MG63 (cell line): ENCODE data around the gene TPSD1. TPM values are rescaled to one million over a fixed set of nuclear protein-coding genes. Genes with fewer than 3 reads are reported as not detected.
A peak's percentile ranks its signal among the peaks of the same experiment; 100 is the strongest.
"Not testable (repeated sequence)": the region's sequence is repeated elsewhere in the genome, so short reads cannot be mapped to it uniquely, and the experiment has no call there.

Experiments used
- DNase-seq: peaks from one replicate; pipeline ENCODE4 v3.0.0-alpha.2; 2020
- H3K27me3 ChIP-seq: fragments of 250-450 bp; sonication (Bioruptor Pico); 2 replicates; pipeline ENCODE4 v1.5.1; 2020; ENCODE audit warnings: mild to moderate bottlenecking, moderate library complexity
- H3K36me3 ChIP-seq: fragments of 250-450 bp; sonication (Bioruptor Pico); 2 replicates; pipeline ENCODE4 v1.5.1; 2020; ENCODE audit warnings: mild to moderate bottlenecking, moderate library complexity
- H3K4me3 ChIP-seq: fragments of 250-450 bp; sonication (Bioruptor Pico); 2 replicates; pipeline ENCODE4 v1.5.1; 2020; ENCODE audit warnings: mild to moderate bottlenecking, moderate library complexity
- H3K9me3 ChIP-seq: fragments of 250-450 bp; sonication (Bioruptor Pico); 2 replicates; pipeline ENCODE4 v1.5.1; 2020; ENCODE audit warnings: mild to moderate bottlenecking, moderate library complexity
- total RNA-seq: library from RNA; depleted of rRNA; stranded (reverse); fragments of >200 nt; shearing (Covaris generic); gene quantifications from 2 replicates; pipeline ENCODE4 v1.2.3, GENCODE V29; 2014; ENCODE audit warnings: low replicate concordance; rRNA removed

TPSD1 gene
- total RNA-seq, 1 experiment from 2014 or later: not detected

DNA sequence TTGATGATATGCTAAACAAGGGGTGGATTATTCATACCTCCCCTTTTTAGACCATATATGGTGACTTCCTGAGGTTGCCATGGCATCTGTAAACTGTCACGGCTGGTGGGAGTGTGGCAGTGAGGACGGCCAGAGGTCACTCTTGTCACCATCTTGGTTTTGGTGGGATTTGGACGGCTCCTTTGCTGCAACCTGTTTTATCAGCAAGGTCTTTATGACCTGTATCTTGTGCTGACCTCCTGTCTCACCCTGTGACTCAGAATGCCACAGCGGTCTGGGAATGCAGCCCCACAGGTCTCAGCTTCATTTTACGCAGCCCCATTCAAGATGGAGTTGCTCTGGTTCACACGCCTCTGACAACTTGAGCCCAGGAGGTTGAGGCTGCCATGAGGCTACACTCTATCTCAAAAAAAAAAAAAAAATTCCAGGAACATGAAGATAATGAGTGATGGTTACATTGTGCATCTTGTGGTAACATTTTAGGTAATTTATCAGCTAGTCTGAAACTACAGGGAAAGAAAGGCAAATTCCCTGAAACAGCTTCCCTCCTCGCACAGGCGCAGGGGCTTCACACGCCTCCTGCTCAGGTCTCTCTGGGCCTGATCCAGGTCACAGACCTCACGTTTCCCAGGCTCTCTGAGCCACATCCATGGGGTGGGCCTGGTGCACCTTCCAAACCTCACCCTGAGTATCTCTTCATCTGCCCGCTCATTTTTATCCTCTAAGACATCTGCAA, 38.2 kb downstream of the TPSD1 start:
- no peaks in the 10 kb centered on the region for H3K36me3 ChIP-seq
- H3K4me3 ChIP-seq: no peak overlapping the region
- H3K27me3 ChIP-seq: peaks cover 40% of the 10 kb centered on the region
- no peaks in the 10 kb centered on the region for H3K9me3 ChIP-seq
- DNase-seq: no peak

DNA sequence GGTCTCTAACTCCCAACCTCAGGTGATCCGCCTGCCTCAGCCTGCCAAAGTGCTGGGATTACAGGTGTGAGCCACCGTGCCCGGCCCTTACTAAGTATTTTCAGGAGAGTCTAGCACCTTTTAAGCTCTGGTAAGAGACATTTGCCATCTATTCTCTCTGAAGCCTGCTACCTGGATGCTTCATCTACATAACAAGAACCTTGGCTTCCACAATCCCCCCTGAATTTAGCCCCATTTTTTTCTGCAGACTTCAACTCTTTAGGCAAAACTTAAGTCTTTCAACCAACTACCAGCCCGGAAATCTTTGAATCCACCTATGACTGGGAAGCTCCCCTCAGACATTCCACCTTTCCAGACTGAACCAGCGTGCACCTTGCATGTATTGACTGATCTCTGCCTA, 39.6 kb downstream of the TPSD1 start:
- Histone ChIP-seq H3K9me3 (no peaks in the 10 kb centered on the region), H3K27me3 (peaks cover 37% of the 10 kb centered on the region), H3K36me3 (no peaks in the 10 kb centered on the region), H3K4me3 (no peak overlapping the region)
- DNase-seq: no peak

DNA sequence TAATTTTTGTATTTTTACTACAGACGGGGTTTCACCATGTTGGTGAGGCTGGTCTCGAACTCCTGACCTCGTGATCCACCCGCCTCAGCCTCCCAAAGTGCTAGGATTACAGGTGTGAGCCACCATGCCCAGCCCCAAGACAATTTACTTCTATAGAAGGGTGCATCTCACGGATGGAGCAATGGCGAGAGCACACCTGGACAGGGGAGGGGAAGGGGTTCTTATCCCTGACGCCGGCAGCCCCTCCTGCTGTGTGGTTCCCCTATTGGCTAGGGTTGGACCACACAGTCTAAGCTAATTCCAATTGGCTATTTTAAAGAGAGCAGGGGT, 40.8 kb downstream of the TPSD1 start:
- not testable (repeated sequence) for DNase-seq, H3K9me3 ChIP-seq, H3K4me3 ChIP-seq, H3K36me3 ChIP-seq
- peaks cover 25% of the 10 kb centered on the region for H3K27me3 ChIP-seq

DNA sequence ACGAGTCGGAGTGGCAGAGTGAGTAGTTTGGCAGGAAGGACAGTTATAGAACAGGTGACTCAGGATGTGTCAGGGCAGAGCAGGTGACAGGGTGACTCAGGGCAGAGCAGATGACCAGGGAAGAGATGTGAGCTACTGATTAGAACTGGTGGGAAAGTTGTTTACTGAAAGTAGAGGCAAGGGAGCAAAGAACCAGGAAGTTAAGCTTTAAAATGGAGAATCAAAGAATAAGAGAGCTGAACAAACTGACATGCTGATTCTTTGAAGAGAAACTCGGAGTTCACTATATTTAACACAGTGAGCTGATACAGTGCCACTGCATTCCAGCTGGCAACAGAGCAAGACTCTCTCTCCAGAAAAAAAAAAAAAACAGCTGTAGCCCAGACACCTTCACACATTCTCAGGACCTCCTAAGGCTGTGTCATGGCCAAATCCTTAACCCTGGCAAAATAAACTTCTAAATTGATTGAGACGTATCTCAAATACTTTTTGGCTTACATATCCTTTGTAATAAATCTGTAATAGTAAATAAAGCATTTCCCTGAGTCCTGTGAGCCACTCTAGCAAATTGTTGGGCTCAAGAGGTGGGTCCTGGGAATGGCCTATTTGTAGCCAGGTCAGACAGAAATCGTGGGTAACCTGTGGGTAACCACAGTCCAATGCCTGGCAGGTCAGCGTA, 41.3 kb downstream of the TPSD1 start:
- H3K27me3 ChIP-seq: peaks cover 25% of the 10 kb centered on the region
- H3K4me3 ChIP-seq: no peak overlapping the region
- H3K9me3 ChIP-seq: no peaks in the 10 kb centered on the region
- no peaks in the 10 kb centered on the region for H3K36me3 ChIP-seq
- peak; percentile 77 for DNase-seq

DNA sequence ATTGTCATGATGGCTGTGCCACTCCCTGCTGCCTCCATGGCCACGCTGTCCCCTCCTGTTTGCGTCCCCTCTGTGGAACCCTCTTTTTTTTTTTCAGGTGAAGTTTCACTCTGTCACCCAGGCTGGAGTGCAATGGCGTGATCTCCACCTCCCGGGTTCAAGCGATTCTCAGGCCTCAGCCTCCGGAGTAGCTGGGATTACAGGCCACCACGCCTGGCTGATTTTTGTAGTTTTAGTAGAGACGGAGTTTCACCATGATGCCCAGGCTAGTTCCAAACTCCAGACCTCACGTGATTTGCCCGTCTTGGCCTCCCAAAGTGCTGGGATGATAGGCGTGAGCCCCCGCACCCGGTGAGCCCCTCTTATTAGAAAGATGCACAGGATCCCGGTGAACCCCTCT, 42.5 kb downstream of the TPSD1 start:
- no peak for DNase-seq
- H3K9me3 ChIP-seq: no peaks in the 10 kb centered on the region
- H3K27me3 ChIP-seq: peaks cover 19% of the 10 kb centered on the region
- H3K36me3 ChIP-seq: no peaks in the 10 kb centered on the region
- H3K4me3 ChIP-seq: no peak overlapping the region

DNA sequence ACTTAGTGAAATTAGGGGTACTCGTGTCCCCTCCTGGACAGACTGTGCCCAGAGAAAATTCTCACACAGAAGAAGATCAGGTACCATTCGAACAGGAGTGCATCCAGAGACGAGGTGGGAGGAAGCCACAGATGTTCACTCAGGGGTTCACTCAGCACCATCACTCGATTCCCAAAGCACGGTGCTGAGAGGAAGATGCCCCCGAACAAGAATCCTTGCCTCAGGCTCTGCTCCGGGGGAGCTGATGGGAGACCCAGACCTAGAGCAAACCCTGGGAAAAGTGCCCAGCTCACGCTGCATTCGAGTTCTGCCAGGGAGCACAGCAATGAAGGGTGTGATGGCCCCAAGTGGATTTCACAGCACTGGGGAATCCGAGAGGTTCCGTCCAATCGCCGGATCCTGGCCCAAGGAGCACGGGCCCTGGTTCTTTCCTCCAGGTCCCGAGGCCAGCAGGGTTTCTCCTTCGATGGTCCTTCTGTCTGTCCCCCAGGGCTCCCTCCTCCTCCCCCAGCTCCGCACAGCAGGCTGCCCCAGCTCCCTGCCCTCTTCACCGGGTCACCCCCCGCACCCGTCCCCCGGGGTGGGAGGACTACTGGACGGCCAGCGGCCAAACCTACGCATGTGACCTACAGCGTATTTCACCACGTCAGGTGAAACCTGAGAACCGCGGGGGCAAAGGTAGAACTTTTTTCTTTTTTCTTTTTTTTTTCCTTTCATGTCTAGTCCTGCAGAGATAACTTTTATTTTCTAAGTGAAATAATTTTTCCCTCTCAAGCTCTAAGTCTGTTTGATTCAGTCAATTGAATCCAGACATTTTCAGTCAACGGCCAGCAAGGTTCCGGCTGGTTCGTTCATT, 43.4 kb downstream of the TPSD1 start:
- no peaks in the 10 kb centered on the region for H3K36me3 ChIP-seq
- H3K27me3 ChIP-seq: peaks cover 18% of the 10 kb centered on the region
- H3K9me3 ChIP-seq: no peaks in the 10 kb centered on the region
- no peak overlapping the region for H3K4me3 ChIP-seq
- no peak for DNase-seq

DNA sequence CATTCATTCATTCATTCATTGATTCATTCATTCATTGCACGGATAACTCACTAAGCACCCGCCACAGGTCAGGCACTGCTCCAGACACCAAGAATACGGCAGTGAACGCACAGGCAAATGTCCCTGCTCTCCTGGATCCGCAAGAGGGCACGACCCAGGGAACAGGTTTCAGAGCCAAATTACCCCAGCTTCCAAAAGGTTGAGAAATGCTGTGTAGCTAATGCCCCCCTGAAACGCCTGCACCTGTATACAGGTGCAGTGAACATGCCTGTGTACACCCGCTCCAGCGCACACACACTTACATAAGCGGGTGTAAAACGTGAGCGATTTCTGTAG, 44.0 kb downstream of the TPSD1 start:
- Histone ChIP-seq H3K36me3 (no peaks in the 10 kb centered on the region), H3K4me3 (no peak overlapping the region), H3K27me3 (peaks cover 18% of the 10 kb centered on the region), H3K9me3 (no peaks in the 10 kb centered on the region)
- DNase-seq: no peak

DNA sequence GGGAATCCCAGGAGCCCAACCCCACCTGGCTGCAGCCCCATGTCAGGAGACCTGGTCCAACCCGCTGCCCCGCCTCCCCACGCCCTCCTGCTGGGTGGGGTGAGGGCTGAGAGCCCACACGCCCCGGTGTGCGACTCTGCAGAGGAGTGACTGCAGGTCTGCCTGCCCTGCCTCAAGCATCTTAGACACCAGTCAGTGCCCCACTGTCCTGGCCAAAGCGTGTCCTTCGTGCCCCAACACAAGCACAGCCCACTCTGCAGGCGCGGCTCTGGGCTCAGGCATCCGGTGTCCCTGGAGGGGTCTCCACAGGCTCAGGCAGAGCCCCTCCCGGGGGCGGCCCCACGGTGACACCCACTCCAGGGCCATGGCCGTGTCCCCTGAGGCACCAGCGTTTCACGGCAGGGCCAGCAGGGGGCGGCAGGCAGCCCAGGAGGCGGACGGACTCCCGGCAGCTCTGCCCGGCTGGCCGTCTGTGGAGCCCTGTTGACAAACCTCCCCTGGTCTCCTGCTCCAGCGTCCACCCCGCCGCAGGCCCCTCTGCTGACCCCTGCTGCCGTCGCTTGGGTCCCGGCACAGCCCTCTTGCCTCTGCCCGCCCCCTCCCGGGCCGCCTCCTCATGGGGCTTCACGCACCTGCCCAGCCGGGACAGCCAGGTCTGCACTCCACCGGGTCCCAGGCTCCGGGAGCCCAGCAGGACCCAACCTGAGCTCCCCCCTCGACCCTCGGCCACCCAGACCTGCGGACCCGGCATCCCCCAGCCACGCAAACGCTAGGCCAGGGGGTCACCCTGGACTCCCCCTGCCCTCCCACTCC, 45.0 kb downstream of the TPSD1 start:
- DNase-seq: peak; percentile 65
- no peaks in the 10 kb centered on the region for H3K36me3 ChIP-seq
- no peak overlapping the region for H3K4me3 ChIP-seq
- no peaks in the 10 kb centered on the region for H3K9me3 ChIP-seq
- peaks cover 10% of the 10 kb centered on the region for H3K27me3 ChIP-seq

DNA sequence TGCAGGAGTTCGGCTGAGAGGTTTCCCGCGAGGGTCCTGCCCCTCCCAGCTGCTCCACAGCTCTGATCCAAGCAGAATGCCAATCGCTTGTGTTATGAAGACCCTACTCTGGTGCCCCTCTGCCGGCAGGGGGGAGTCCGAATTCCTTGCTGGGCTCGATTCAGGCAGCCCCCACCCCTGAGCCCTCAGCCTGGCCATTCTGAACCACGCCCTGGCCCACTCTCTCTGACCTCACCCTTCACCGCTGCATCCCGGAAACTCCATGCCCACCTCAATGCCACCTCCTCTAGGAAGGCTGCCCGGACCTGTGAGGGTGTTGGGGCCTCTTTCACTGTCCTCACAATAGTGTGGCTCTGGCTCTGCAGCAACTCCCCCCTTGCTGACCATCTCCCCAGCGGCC, 45.7 kb downstream of the TPSD1 start:
- no peaks in the 10 kb centered on the region for H3K9me3 ChIP-seq
- H3K36me3 ChIP-seq: no peaks in the 10 kb centered on the region
- no peak overlapping the region for H3K4me3 ChIP-seq
- DNase-seq: no peak
- peaks cover 9% of the 10 kb centered on the region; the same call in 1 of the 2 replicates for H3K27me3 ChIP-seq

DNA sequence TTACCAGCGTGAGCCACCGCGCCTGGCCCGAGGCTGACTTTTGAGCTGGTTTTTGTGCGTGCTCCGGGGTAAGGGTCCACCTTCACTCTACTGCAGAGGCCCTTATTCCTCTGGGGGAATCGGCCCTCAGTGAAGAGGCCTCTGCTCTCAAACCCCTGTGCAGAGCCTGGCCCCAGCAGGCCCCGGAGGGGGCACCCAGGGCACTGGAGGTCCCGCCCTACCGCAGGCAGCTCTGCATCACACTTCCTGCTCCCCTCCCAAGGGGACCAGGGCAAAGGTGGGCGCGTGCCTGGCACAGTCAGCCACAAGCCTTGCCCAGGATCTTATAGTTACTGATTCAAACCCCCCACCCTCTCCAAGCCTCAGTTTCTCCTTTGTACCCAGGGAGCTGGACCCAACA, 50.0 kb downstream of the TPSD1 start:
- Histone ChIP-seq H3K9me3 (no peaks in the 10 kb centered on the region), H3K27me3 (no peaks in the 10 kb centered on the region), H3K36me3 (peaks cover 4% of the 10 kb centered on the region; the same call in 1 of the 2 replicates), H3K4me3 (no peak overlapping the region)
- no peak for DNase-seq

DNA sequence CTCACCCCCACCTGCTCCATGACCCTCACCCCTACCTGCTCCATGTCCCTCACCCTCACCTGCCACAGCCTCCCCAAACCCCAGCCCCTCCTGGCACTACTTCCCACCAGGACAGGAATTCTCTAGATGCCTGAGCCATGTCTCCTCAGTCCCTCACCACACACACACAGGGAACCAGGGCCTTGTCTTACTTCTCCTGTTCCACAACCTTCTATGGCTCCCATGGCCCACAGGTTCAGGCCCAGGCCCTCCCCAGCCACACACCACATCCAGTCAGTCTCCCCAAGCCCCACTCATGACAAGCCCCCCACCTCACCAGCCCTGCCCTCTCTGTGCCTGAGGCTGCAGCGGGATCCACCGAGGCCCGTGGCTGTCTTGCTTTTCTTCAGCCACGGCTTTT, 50.5 kb downstream of the TPSD1 start:
- Histone ChIP-seq H3K9me3 (no peaks in the 10 kb centered on the region), H3K27me3 (no peaks in the 10 kb centered on the region), H3K36me3 (peaks cover 8% of the 10 kb centered on the region), H3K4me3 (no peak overlapping the region)
- DNase-seq: no peak

DNA sequence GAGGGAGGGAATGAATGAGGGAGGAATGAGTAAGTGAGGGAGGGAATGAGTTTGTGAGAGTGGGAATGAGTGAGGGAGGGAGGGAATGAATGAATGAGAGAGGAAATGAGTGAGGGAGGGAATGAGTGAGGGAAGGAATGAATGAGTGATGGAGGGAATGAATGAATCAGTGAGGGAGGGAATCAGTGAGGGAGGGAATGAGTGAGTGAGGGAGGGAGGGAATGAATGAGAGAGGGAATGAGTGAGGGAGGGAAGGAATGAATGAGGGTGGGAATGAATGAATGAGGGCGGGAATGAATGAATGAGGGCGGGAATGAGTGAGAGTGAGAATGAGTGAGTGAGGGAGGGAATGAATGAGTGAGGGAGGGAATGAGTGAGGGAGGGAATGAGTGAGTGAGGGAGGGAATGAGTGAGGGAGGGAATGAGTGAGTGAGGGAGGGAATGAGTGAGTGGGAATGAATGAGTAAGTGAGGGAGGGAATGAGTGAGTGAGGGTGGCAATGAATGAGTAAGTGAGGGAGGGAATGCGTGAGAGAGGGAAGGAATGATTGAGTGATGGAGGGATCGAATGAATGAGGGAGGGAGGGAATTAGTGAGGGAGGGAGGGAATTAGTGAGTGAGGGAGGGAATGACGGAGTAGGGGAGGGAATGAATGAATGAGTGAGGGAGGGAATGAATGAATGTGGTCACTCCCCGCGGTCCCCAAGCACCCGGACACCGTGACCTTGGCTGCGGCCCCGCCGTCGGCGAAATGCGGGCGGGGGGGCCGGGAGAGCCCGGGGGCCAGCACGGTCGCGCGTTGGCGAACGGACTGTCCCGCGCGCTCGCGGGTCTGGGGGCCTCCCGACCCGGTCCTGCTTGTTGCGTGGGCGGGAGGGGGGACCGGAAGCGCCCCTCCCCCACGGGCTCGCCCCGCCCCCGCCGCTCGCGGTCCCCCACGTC, 52.4 kb downstream of the TPSD1 start:
- Histone ChIP-seq H3K36me3 (peaks cover 27% of the 10 kb centered on the region), H3K9me3 (no peaks in the 10 kb centered on the region), H3K4me3 (peak overlapping the region; percentile 60), H3K27me3 (no peaks in the 10 kb centered on the region)
- no peak for DNase-seq

Other genes starting within 250 kb of the TPSD1 start
- gene SSTR5, start 183.3 kb upstream of the TPSD1 start, total RNA-seq: not detected in 2 replicates
- gene C1QTNF8, start 159.8 kb upstream of the TPSD1 start, total RNA-seq: not detected in 2 replicates
- 0.27 and 0.59 TPM in 2 replicates for gene CACNA1H, start 103.0 kb upstream of the TPSD1 start, total RNA-seq
- gene TPSG1, start 30.8 kb upstream of the TPSD1 start, total RNA-seq: 1.7 and 1.9 TPM in 2 replicates
- not detected in 2 replicates for gene TPSB2, start 25.9 kb upstream of the TPSD1 start, total RNA-seq
- not detected in 2 replicates for gene TPSAB1, start 15.4 kb upstream of the TPSD1 start, total RNA-seq
- 154 and 228 TPM in 2 replicates for gene UBE2I, start 53.6 kb downstream of the TPSD1 start, total RNA-seq
- gene BAIAP3, start 77.6 kb downstream of the TPSD1 start, total RNA-seq: 1.1 TPM in 1 of 2 replicates, not detected in the other
- 138 and 174 TPM in 2 replicates for gene TSR3, start 95.8 kb downstream of the TPSD1 start, total RNA-seq
- gene GNPTG, start 95.9 kb downstream of the TPSD1 start, total RNA-seq: 40.9 and 52.2 TPM in 2 replicates
- 10.5 and 16.2 TPM in 2 replicates for gene UNKL, start 158.6 kb downstream of the TPSD1 start, total RNA-seq
- 28.1 and 52.9 TPM in 2 replicates for gene UQCC4, start 164.7 kb downstream of the TPSD1 start, total RNA-seq
- not detected in 2 replicates for gene PERCC1, start 175.0 kb downstream of the TPSD1 start, total RNA-seq
- gene CCDC154, start 188.5 kb downstream of the TPSD1 start, total RNA-seq: 2.9 and 5.6 TPM in 2 replicates
- 32.7 and 115 TPM in 2 replicates for gene CLCN7, start 219.0 kb downstream of the TPSD1 start, total RNA-seq
- not detected in 2 replicates for gene PTX4, start 232.9 kb downstream of the TPSD1 start, total RNA-seq
- 21.2 and 48.7 TPM in 2 replicates for gene TELO2, start 237.3 kb downstream of the TPSD1 start, total RNA-seq